ENCODE measurements around the gene FAM170B.

DNA sequence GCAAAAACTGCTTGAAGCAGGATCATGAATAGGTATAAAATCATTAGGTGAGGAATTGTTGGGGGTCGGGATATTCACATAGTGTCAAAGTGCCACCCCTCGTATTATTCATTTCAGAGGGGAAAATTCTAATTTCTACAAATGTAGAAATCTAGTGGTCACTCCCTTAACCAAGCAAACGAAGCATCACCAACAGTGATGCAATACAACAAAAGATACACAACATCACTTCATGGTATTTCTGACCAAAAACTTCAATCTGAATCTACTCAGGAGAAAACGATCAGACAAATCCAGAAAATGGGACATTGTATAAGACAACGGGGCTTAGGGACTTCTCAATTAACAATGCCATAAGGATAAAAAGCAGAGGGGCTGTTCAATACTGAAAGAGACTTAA, 26.3 kb upstream of the FAM170B start:
- TF ChIP-seq, protein P1, sequence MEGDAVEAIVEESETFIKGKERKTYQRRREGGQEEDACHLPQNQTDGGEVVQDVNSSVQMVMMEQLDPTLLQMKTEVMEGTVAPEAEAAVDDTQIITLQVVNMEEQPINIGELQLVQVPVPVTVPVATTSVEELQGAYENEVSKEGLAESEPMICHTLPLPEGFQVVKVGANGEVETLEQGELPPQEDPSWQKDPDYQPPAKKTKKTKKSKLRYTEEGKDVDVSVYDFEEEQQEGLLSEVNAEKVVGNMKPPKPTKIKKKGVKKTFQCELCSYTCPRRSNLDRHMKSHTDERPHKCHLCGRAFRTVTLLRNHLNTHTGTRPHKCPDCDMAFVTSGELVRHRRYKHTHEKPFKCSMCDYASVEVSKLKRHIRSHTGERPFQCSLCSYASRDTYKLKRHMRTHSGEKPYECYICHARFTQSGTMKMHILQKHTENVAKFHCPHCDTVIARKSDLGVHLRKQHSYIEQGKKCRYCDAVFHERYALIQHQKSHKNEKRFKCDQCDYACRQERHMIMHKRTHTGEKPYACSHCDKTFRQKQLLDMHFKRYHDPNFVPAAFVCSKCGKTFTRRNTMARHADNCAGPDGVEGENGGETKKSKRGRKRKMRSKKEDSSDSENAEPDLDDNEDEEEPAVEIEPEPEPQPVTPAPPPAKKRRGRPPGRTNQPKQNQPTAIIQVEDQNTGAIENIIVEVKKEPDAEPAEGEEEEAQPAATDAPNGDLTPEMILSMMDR (IDR thresholded peaks at IDR 0.05; ENCODE audit: low read depth, low read length, poor library complexity, severe bottlenecking): no peak
- no peak for TF ChIP-seq EZH2phosphoT487 (IDR thresholded peaks at IDR 0.05; ENCODE audit: borderline replicate concordance, low read length)
